Keratinocyte (primary cell): ENCODE data around the gene ARPC5. TPM values are rescaled to one million over a fixed set of nuclear protein-coding genes. Genes with fewer than 3 reads are reported as not detected.

ENCODE experiments used
- DNase-seq: peaks from one replicate; pipeline ENCODE4 v3.0.0-alpha.2; 2011; ENCODE audit warnings: low read depth, missing footprints, low spot score
- FAIRE-seq: peaks from 2 replicates; lab custom pipeline; 2011; peaks lifted over from hg19 to GRCh38; lab: Jason Lieb, UNC
- H2AFZ ChIP-seq: 2 replicates; pipeline ENCODE4 v1.6.0; 2012; ENCODE audit warnings: low read length, control low read depth, inconsistent platforms; ENCODE audit not compliant: control insufficient read depth
- H3K27ac ChIP-seq: 2 replicates; pipeline ENCODE4 v1.5.1; 2011; ENCODE audit warnings: low read length; ENCODE audit not compliant: control insufficient read depth, insufficient read depth
- H3K27me3 ChIP-seq: 3 replicates; pipeline ENCODE4 v1.6.0; 2011; ENCODE audit warnings: low read length; ENCODE audit not compliant: control insufficient read depth, insufficient read depth; ENCODE audit errors: extremely low read depth
- H3K36me3 ChIP-seq, 2 experiments: 2 replicates in 1 of 2; 3 replicates in 1 of 2; pipeline ENCODE4 v1.5.1; 2011; ENCODE audit warnings: low read length in 2 of 2, mild to moderate bottlenecking in 1 of 2; ENCODE audit not compliant: control insufficient read depth in 2 of 2, insufficient read depth in 2 of 2; ENCODE audit errors: extremely low read depth in 1 of 2
- H3K4me1 ChIP-seq: 3 replicates; pipeline ENCODE4 v1.5.1; 2011; ENCODE audit warnings: low read length; ENCODE audit not compliant: control insufficient read depth, insufficient read depth; ENCODE audit errors: extremely low read depth
- H3K4me2 ChIP-seq: 3 replicates; pipeline ENCODE4 v1.6.0; 2011; ENCODE audit warnings: low read depth, low read length; ENCODE audit not compliant: control insufficient read depth, insufficient read depth; ENCODE audit errors: extremely low read depth
- H3K4me3 ChIP-seq, 3 experiments: fragments of 200-600 bp in 1 of 3; sonication (generic) in 1 of 3; 2 replicates in 2 of 3; 3 replicates in 1 of 3; pipeline ENCODE4 v1.5.1; 2011 to 2016; ENCODE audit warnings: low read length in 3 of 3, mild to moderate bottlenecking in 3 of 3, control low read depth in 2 of 3, inconsistent platforms in 1 of 3, low read depth in 1 of 3, mixed read lengths in 1 of 3, mixed run types in 1 of 3, moderate library complexity in 1 of 3; ENCODE audit not compliant: control insufficient read depth in 2 of 3, insufficient read depth in 2 of 3; ENCODE audit errors: extremely low read depth in 1 of 3
- H3K79me2 ChIP-seq: 2 replicates; pipeline ENCODE4 v1.6.0; 2012; ENCODE audit warnings: low read length; ENCODE audit not compliant: control insufficient read depth, insufficient read depth
- H3K9ac ChIP-seq: 3 replicates; pipeline ENCODE4 v1.6.0; 2011; ENCODE audit warnings: low read length; ENCODE audit not compliant: control insufficient read depth, insufficient read depth; ENCODE audit errors: extremely low read depth
- H3K9me1 ChIP-seq: 3 replicates; pipeline ENCODE4 v1.6.0; 2011; ENCODE audit warnings: low read length; ENCODE audit not compliant: control insufficient read depth, insufficient read depth; ENCODE audit errors: extremely low read depth
- H3K9me3 ChIP-seq: 2 replicates; pipeline ENCODE4 v1.5.1; 2012; ENCODE audit warnings: low read depth, low read length; ENCODE audit not compliant: control insufficient read depth
- H4K20me1 ChIP-seq: 3 replicates; pipeline ENCODE4 v1.6.0; 2011; ENCODE audit warnings: low read length; ENCODE audit not compliant: control insufficient read depth, insufficient read depth; ENCODE audit errors: extremely low read depth
- CTCF ChIP-seq, 3 experiments: IDR thresholded peaks in 1 of 3; conservative IDR thresholded peaks in 1 of 3; optimal IDR thresholded peaks in 1 of 3; 2 replicates in 2 of 3; 3 replicates in 1 of 3; pipeline versions ENCODE3 to v1.5.1; 2011; ENCODE audit warnings: low read length in 3 of 3, mild to moderate bottlenecking in 3 of 3, moderate library complexity in 2 of 3, control low read depth in 1 of 3, inconsistent platforms in 1 of 3; ENCODE audit not compliant: insufficient read depth in 2 of 3; ENCODE audit errors: extremely low read depth in 1 of 3
- EZH2 ChIP-seq: IDR thresholded peaks from one replicate; pipeline ENCODE4 v1.6.1; 2012; ENCODE audit warnings: inconsistent platforms, mild to moderate bottlenecking, low read length, moderate library complexity
- dilution Hi-C: fragments of 300-500 bp; cut with MboI; formaldehyde crosslinking; loops from one replicate; pipeline ENCODE4 v1.7.0; 2020; ENCODE audit warnings: low sequenced_read_pairs; ENCODE audit not compliant: extremely low pct_ligation_motif_present
- polyA plus RNA-seq, 5 experiments: library from polyadenylated mRNA; depleted of rRNA in 3 of 5; stranded (reverse) in 3 of 5; stranded (forward) in 1 of 5; unstranded in 1 of 5; fragments of >200 nt; gene quantifications; 1 replicate in 1 of 5; 2 replicates in 3 of 5; 3 replicates in 1 of 5; pipeline versions ENCODE4 v1.2.1 to v1.2.3, GENCODE V29; 2011 to 2012; ENCODE audit warnings: missing spikeins in 2 of 5, low read depth in 1 of 5, low replicate concordance in 1 of 5

Gene ARPC5
- polyA plus RNA-seq, 1 donor (not counting 4 experiments of a cell fraction or from before 2014, with no cell fraction given) = 255 TPM

- no peak overlapping the region for H2AFZ ChIP-seq
- dilution Hi-C loops = no loop called here
- no peaks in the 10 kb centered on the region for H3K36me3 ChIP-seq
- FAIRE-seq = no peak
- H3K27ac ChIP-seq = no peak overlapping the region
- no peak overlapping the region for H3K4me2 ChIP-seq
- H3K27me3 ChIP-seq = no peaks in the 10 kb centered on the region
- H3K9me3 ChIP-seq = no peaks in the 10 kb centered on the region
- no peaks in the 10 kb centered on the region for H3K79me2 ChIP-seq
- no peaks in the 10 kb centered on the region for H3K4me1 ChIP-seq
- no peak overlapping the region for H3K4me3 ChIP-seq
- DNase-seq = no peak
- TF ChIP-seq CTCF (optimal IDR thresholded peaks at IDR 0.05 in 1 of 3, IDR thresholded peaks at IDR 0.05 in 1 of 3, conservative IDR thresholded peaks at IDR 0.05 in 1 of 3; ENCODE audit: extremely low read depth in 1 of 3, insufficient read depth in 2 of 3, low read length in 3 of 3) = no peak
- no peak for TF ChIP-seq EZH2
- no peaks in the 10 kb centered on the region for H3K9me1 ChIP-seq
- H3K9ac ChIP-seq = no peak overlapping the region
- no peaks in the 10 kb centered on the region for H4K20me1 ChIP-seq
Observed at GRCh38 chr1:183678819-183679218, 43.2 kb upstream of the ARPC5 start.

GRCh38 chr1:183676586-183677189 lies 41.1 kb upstream of the ARPC5 start:
- H3K27me3 ChIP-seq = no peaks in the 10 kb centered on the region
- FAIRE-seq (no peak), DNase-seq (no peak)
- H3K9me1 ChIP-seq = no peaks in the 10 kb centered on the region
- no peak overlapping the region for H3K4me2 ChIP-seq
- no peak overlapping the region for H2AFZ ChIP-seq
- no peaks in the 10 kb centered on the region for H3K79me2 ChIP-seq
- H3K4me1 ChIP-seq = no peaks in the 10 kb centered on the region
- no peaks in the 10 kb centered on the region for H3K9me3 ChIP-seq
- no peaks in the 10 kb centered on the region for H4K20me1 ChIP-seq
- H3K27ac ChIP-seq = no peak overlapping the region
- dilution Hi-C loops = no loop called here
- H3K4me3 ChIP-seq = no peak overlapping the region
- TF ChIP-seq CTCF (optimal IDR thresholded peaks at IDR 0.05 in 1 of 3, IDR thresholded peaks at IDR 0.05 in 1 of 3, conservative IDR thresholded peaks at IDR 0.05 in 1 of 3; ENCODE audit: extremely low read depth in 1 of 3, insufficient read depth in 2 of 3, low read length in 3 of 3) (no peak), EZH2 (no peak)
- H3K9ac ChIP-seq = no peak overlapping the region
- H3K36me3 ChIP-seq = no peaks in the 10 kb centered on the region
